Measurements from ENCODE around the gene ZNF467.

GRCh38 chr7:149773446-149774236 lies at the start of gene ZNF467:
- TF ChIP-seq POLR2A (IDR thresholded peaks at IDR 0.05; ENCODE audit: low read depth, low read length) (no peak), EZH2 (IDR thresholded peaks at IDR 0.05; ENCODE audit: borderline replicate concordance, low read depth, low read length, severe bottlenecking) (no peak), POLR2AphosphoS5 (IDR thresholded peaks at IDR 0.05; ENCODE audit: insufficient read depth, low read depth, low read length) (no peak), MAX (IDR thresholded peaks at IDR 0.05; ENCODE audit: insufficient read depth, insufficient read length) (no peak)
- TF ChIP-seq, protein P1, sequence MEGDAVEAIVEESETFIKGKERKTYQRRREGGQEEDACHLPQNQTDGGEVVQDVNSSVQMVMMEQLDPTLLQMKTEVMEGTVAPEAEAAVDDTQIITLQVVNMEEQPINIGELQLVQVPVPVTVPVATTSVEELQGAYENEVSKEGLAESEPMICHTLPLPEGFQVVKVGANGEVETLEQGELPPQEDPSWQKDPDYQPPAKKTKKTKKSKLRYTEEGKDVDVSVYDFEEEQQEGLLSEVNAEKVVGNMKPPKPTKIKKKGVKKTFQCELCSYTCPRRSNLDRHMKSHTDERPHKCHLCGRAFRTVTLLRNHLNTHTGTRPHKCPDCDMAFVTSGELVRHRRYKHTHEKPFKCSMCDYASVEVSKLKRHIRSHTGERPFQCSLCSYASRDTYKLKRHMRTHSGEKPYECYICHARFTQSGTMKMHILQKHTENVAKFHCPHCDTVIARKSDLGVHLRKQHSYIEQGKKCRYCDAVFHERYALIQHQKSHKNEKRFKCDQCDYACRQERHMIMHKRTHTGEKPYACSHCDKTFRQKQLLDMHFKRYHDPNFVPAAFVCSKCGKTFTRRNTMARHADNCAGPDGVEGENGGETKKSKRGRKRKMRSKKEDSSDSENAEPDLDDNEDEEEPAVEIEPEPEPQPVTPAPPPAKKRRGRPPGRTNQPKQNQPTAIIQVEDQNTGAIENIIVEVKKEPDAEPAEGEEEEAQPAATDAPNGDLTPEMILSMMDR (IDR thresholded peaks at IDR 0.05; ENCODE audit: extremely low read depth in 1 of 2, insufficient read depth in 1 of 2, low read depth in 1 of 2, low read length in 2 of 2): no peak

All from endothelial cell of umbilical vein (primary cell).